Spleen (tissue), 7 donors: Measurements from ENCODE around the gene ERAP2.

ENCODE experiments used
- POLR2AphosphoS5 ChIP-seq, 3 donors: sonication (generic); formaldehyde crosslinking; IDR thresholded peaks; one replicate each; pipeline ENCODE4 v1.5.1; 2017; ENCODE audit warnings: antibody characterized with exemption in 3 of 3
- TF ChIP-seq, protein P1 (sequence below), 11 experiments: fragments of 200-600 bp in 7 of 11; fragments of 450-650 bp in 4 of 11; sonication (generic) in 4 of 11; IDR thresholded peaks in 8 of 11; conservative IDR thresholded peaks in 3 of 11; 1 replicate in 7 of 11; 2 replicates in 4 of 11; pipeline versions ENCODE4 v1.4.0 to v1.8.0; 2016 to 2021; ENCODE audit warnings: antibody characterized with exemption in 11 of 11, inconsistent platforms in 4 of 11, mild to moderate bottlenecking in 1 of 11
- donor health status: DM: no; HTN: no; CAD: no; lungs with moderate emphysema.
- donor health status: DM: no; HTN: no; CAD: no.
- donor health status: DM: no; HTN: no; CAD: no.

DNA sequence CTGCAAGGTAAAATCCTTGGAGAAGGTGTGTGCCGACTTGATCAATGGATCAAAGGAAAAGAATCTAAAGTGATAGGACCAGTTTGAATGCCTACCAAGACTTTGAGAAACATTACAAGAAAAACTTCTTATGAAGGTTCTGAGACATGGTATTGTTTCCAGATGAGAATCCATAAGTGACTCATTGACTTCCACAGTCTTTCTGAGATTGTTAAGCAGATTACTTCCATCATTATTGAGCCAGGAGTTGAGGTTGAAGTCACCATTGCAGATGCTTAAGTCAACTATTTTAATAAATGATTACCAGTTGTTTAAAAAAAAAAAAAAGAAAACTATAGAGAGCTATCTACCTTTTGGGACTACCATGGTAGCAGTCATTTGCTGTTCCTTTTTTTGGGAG lies 66.6 kb downstream of the ERAP2 start:
- TF ChIP-seq, protein P1, sequence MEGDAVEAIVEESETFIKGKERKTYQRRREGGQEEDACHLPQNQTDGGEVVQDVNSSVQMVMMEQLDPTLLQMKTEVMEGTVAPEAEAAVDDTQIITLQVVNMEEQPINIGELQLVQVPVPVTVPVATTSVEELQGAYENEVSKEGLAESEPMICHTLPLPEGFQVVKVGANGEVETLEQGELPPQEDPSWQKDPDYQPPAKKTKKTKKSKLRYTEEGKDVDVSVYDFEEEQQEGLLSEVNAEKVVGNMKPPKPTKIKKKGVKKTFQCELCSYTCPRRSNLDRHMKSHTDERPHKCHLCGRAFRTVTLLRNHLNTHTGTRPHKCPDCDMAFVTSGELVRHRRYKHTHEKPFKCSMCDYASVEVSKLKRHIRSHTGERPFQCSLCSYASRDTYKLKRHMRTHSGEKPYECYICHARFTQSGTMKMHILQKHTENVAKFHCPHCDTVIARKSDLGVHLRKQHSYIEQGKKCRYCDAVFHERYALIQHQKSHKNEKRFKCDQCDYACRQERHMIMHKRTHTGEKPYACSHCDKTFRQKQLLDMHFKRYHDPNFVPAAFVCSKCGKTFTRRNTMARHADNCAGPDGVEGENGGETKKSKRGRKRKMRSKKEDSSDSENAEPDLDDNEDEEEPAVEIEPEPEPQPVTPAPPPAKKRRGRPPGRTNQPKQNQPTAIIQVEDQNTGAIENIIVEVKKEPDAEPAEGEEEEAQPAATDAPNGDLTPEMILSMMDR (IDR thresholded peaks at IDR 0.05 in 8 of 11, conservative IDR thresholded peaks at IDR 0.05 in 3 of 11): no peak
- no peak for TF ChIP-seq POLR2AphosphoS5 (IDR thresholded peaks at IDR 0.05)
